Measurements from ENCODE around the gene TCF12. TPM values are rescaled to one million over a fixed set of nuclear protein-coding genes. Genes with fewer than 3 reads are reported as not detected.
A peak's percentile ranks its signal among the peaks of the same experiment; 100 is the strongest.

TCF12 gene
- total RNA-seq, 1 donor from 2014 or later: 33.2 TPM

DNA sequence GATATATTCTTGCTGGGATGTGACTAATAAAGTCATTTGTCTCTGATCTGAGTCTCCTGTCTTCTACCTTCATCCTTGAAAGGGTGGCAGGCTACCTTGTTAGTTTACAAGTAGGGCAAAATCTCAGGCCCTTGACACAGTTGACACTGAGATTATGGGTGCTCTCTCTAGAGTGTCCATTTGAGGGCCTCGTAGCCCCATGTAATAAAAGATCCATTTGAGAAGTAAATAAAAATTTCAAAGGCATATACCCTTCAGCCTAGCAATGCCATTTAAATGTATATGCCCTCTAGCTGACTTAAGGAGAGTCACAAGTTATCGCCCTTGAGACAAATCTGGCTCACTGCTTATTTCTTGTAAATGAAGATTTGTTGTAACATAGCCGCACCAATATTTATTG is 98.6 kb downstream of the TCF12 start:
- no peaks in the 10 kb centered on the region for H3K36me3 ChIP-seq (ENCODE audit: control insufficient read depth, insufficient read depth, low read length)
- H3K4me3 ChIP-seq (ENCODE audit: low read depth, low read length): no peak overlapping the region
- no peak for FAIRE-seq
- TF ChIP-seq, protein P1, sequence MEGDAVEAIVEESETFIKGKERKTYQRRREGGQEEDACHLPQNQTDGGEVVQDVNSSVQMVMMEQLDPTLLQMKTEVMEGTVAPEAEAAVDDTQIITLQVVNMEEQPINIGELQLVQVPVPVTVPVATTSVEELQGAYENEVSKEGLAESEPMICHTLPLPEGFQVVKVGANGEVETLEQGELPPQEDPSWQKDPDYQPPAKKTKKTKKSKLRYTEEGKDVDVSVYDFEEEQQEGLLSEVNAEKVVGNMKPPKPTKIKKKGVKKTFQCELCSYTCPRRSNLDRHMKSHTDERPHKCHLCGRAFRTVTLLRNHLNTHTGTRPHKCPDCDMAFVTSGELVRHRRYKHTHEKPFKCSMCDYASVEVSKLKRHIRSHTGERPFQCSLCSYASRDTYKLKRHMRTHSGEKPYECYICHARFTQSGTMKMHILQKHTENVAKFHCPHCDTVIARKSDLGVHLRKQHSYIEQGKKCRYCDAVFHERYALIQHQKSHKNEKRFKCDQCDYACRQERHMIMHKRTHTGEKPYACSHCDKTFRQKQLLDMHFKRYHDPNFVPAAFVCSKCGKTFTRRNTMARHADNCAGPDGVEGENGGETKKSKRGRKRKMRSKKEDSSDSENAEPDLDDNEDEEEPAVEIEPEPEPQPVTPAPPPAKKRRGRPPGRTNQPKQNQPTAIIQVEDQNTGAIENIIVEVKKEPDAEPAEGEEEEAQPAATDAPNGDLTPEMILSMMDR (IDR thresholded peaks at IDR 0.05; ENCODE audit: insufficient read depth, low read length, severe bottlenecking): no peak
- no peaks in the 10 kb centered on the region for H3K27me3 ChIP-seq (ENCODE audit: control insufficient read depth, insufficient read depth, low read length)
- no peak for DNase-seq (ENCODE audit: low read depth)

DNA sequence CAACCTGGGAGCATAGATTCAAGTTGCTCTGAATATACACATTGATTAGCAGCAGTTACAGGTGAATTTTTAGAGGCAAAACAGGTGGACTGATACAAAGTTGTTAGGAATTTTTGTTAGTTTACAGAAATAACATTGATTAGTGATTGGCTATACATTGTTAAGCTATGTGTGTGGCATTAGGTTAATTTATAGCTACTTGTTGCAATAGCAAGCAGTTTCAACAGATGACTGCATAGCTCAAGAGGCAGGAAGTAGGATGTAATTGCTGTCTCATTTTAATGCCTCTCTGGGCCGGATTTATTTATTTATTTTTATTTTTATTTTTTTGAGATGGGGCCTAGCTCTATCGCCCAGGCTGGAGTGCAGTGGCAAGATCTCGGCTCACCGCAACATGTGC is 99.7 kb downstream of the TCF12 start:
- H3K4me3 ChIP-seq (ENCODE audit: low read depth, low read length): no peak overlapping the region
- H3K27me3 ChIP-seq (ENCODE audit: control insufficient read depth, insufficient read depth, low read length): no peaks in the 10 kb centered on the region
- FAIRE-seq: no peak
- DNase-seq (ENCODE audit: low read depth): no peak
- no peaks in the 10 kb centered on the region for H3K36me3 ChIP-seq (ENCODE audit: control insufficient read depth, insufficient read depth, low read length)
- TF ChIP-seq, protein P1 (IDR thresholded peaks at IDR 0.05; ENCODE audit: insufficient read depth, low read length, severe bottlenecking): no peak

DNA sequence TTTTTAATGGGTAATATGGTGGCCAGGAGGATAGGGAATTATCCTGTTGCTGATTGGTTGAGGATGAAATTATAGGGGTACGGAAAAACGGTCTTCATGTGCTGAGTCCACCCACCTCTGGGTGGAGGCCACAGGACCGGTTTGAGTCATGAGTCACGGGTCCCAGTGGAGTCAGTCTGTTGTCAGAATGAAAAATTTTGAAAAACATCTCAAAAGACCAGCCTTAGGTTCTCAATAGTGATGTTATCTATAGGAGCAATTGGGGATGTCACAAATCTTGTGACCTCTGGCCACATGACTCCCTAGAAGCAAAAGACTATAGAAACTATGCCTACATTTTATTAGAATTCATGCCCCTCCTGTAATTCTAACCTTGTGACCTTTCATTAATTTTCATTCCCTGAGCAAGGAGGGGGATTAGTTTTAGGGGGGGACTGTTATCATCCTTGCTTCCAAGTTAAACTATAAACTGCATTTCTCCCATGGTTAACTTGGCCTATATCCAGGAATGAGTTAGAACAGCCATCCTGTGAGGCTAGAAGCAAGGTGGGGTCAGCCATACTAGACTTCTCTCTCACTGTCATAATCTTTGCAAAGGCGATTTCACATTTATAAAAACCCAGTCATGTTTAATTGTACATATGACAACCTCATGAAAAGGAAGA is 101.2 kb downstream of the TCF12 start:
- no peaks in the 10 kb centered on the region for H3K27me3 ChIP-seq (ENCODE audit: control insufficient read depth, insufficient read depth, low read length)
- no peak for FAIRE-seq
- H3K36me3 ChIP-seq (ENCODE audit: control insufficient read depth, insufficient read depth, low read length): no peaks in the 10 kb centered on the region
- no peak overlapping the region for H3K4me3 ChIP-seq (ENCODE audit: low read depth, low read length)
- no peak for DNase-seq (ENCODE audit: low read depth)
- TF ChIP-seq, protein P1 (IDR thresholded peaks at IDR 0.05; ENCODE audit: insufficient read depth, low read length, severe bottlenecking): no peak

DNA sequence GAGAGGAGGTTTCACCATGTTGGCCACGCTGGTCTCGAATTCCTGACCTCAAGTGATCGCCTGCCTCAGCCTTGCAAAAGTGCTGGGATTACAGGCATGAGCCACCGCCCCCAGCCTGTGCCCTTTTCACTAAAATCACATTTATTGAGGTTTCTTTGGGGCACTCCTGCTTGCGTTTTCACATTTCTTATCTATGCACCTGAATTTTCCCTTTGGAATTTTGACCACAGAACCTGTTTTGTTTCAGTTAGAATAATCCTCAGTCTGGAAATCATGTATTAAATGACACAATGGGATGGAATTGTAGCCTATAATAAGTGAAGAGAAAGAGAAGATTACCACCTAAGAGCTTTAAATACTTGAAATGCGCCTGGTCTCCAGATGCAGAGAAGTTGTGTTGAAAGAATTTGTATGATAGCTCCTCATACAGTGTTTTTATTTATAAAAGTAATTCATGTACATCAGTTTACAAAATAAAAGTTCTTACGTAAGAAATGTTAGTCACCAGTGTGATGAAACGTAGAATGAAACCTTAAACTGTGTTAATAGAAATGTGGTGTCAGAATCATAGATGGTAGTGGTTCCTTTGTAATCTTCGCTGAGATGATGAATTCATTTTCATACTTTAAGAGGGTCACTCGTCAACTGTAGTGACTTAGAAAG is 107.0 kb downstream of the TCF12 start:
- DNase-seq (ENCODE audit: low read depth) (peak; percentile 91), FAIRE-seq (no peak)
- Histone ChIP-seq H3K4me3 (ENCODE audit: low read depth, low read length) (no peak overlapping the region), H3K27me3 (ENCODE audit: control insufficient read depth, insufficient read depth, low read length) (no peaks in the 10 kb centered on the region), H3K36me3 (ENCODE audit: control insufficient read depth, insufficient read depth, low read length) (no peaks in the 10 kb centered on the region)
- TF ChIP-seq, protein P1 (IDR thresholded peaks at IDR 0.05; ENCODE audit: insufficient read depth, low read length, severe bottlenecking): no peak

DNA sequence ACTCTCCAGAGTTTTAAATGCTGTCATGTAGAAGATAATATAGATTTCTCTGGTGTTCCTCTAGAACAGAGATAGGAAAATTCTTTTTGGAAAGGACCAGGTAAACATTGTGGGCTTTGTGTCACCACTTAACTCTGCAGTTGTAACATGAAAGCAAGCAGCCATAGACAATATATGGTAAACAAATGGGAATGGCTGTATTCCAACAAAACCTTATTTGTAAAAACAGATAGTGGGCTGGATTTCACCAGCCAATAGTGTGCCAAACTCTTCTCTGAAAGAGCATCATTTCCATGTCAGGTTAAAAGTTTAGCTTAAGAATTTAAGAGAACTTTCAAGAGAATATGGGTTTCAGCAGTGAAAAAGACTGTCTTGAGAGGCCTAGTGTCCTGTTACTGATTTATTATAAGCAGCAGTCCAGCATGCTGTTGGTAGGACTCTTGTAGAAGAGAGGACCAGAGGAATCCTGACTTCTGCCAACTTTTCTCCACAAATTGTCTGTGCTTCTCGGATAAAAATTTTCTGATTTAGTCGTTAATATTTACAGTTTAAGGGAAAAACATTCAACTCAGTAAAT is 107.7 kb downstream of the TCF12 start:
- FAIRE-seq (no peak), DNase-seq (ENCODE audit: low read depth) (no peak)
- no peak overlapping the region for H3K4me3 ChIP-seq (ENCODE audit: low read depth, low read length)
- no peaks in the 10 kb centered on the region for H3K27me3 ChIP-seq (ENCODE audit: control insufficient read depth, insufficient read depth, low read length)
- TF ChIP-seq, protein P1 (IDR thresholded peaks at IDR 0.05; ENCODE audit: insufficient read depth, low read length, severe bottlenecking): no peak
- no peaks in the 10 kb centered on the region for H3K36me3 ChIP-seq (ENCODE audit: control insufficient read depth, insufficient read depth, low read length)

Measured in bronchial epithelial cell (primary cell).